Parathyroid adenoma (tissue), 2 donors: ENCODE data around the gene MYNN.

Source experiments
- H2AFZ ChIP-seq: fragments of 300-600 bp; sonication (generic); one replicate; pipeline ENCODE4 v1.7.0; 2017; ENCODE audit warnings: antibody characterized with exemption, mild to moderate bottlenecking
- H3K27ac ChIP-seq: fragments of 300-600 bp; sonication (generic); one replicate; pipeline ENCODE4 v1.7.0; 2017
- H3K27me3 ChIP-seq: fragments of 300-600 bp; sonication (generic); one replicate; pipeline ENCODE4 v1.7.0; 2017; ENCODE audit warnings: low read length; ENCODE audit not compliant: control insufficient read depth, insufficient read depth
- H3K36me3 ChIP-seq: fragments of 300-600 bp; sonication (generic); one replicate; pipeline ENCODE4 v1.7.0; 2017; ENCODE audit warnings: low read length; ENCODE audit not compliant: control insufficient read depth, insufficient read depth
- H3K4me1 ChIP-seq: fragments of 300-600 bp; sonication (generic); one replicate; pipeline ENCODE4 v1.7.0; 2017; ENCODE audit warnings: control low read depth
- H3K4me2 ChIP-seq: fragments of 300-600 bp; sonication (generic); one replicate; pipeline ENCODE4 v1.7.0; 2017; ENCODE audit warnings: low read length
- H3K4me3 ChIP-seq: fragments of 300-600 bp; sonication (generic); one replicate; pipeline ENCODE4 v1.7.0; 2017; ENCODE audit warnings: low read depth, low read length
- H3K79me2 ChIP-seq: fragments of 300-600 bp; sonication (generic); one replicate; pipeline ENCODE4 v1.7.0; 2017; ENCODE audit warnings: control low read depth
- H3K9ac ChIP-seq: fragments of 300-600 bp; sonication (generic); one replicate; pipeline ENCODE4 v1.7.0; 2017; ENCODE audit warnings: mild to moderate bottlenecking
- H3K9me3 ChIP-seq: fragments of 300-600 bp; sonication (generic); one replicate; pipeline ENCODE4 v1.7.0; 2017; ENCODE audit warnings: low read length; ENCODE audit not compliant: control insufficient read depth
- CTCF ChIP-seq: fragments of 300-600 bp; sonication (generic); IDR thresholded peaks from one replicate; pipeline ENCODE4 v1.7.0; 2017; ENCODE audit warnings: antibody characterized with exemption, mild to moderate bottlenecking
- donor health status: primary hyperparathyroidism.

MYNN gene

DNA sequence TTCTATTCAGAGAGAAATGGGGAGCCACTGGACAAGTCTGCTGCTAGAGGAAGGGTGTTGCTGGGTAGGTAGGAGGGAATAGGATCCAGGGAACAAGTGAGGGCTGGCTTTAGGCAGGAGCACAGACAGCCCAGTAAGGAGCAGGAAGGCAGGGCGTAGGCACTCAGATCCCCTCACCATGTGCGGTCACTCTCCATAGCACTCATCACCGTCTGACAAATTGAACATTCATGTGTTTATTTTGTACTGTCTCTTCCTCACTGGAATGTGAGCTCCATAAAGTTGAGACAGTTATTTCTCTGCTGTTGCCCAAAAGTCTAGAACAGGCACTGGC, 63.7 kb downstream of the MYNN start:
- Histone ChIP-seq H3K9me3 (no peaks in the 10 kb centered on the region), H3K9ac (no peak overlapping the region), H3K4me2 (no peak overlapping the region), H3K4me3 (no peak overlapping the region), H3K79me2 (no peaks in the 10 kb centered on the region), H3K4me1 (no peaks in the 10 kb centered on the region), H2AFZ (no peak overlapping the region), H3K36me3 (no peaks in the 10 kb centered on the region), H3K27me3 (no peaks in the 10 kb centered on the region), H3K27ac (no peak overlapping the region)
- no peak for TF ChIP-seq CTCF

GRCh38 chr3:169838511-169839030, 65.4 kb downstream of the MYNN start:
- H3K4me1 ChIP-seq, result no peaks in the 10 kb centered on the region
- no peak overlapping the region for H3K27ac ChIP-seq
- TF ChIP-seq CTCF, result no peak
- no peak overlapping the region for H3K9ac ChIP-seq
- no peak overlapping the region for H3K4me2 ChIP-seq
- no peaks in the 10 kb centered on the region for H3K27me3 ChIP-seq
- H2AFZ ChIP-seq, result no peak overlapping the region
- H3K36me3 ChIP-seq, result no peaks in the 10 kb centered on the region
- H3K4me3 ChIP-seq, result no peak overlapping the region
- no peaks in the 10 kb centered on the region for H3K9me3 ChIP-seq
- H3K79me2 ChIP-seq, result no peaks in the 10 kb centered on the region
